Kidney (tissue), 14 donors: ENCODE results near the gene DESI1. TPM values are rescaled to one million over a fixed set of nuclear protein-coding genes. Genes with fewer than 3 reads are reported as not detected.

Source experiments
- DNase-seq, 5 donors: peaks; one replicate each; pipeline ENCODE4 v3.0.0-alpha.2; 2013 to 2020
- FAIRE-seq: peaks from 2 replicates; lab custom pipeline; 2012; peaks lifted over from hg19 to GRCh38; lab: Jason Lieb, UNC
- H3K27ac ChIP-seq, 2 donors: one replicate each; pipeline ENCODE4 v1.7.0; 2013; ENCODE audit warnings: low read depth in 2 of 2, low read length in 2 of 2, inconsistent platforms in 1 of 2
- H3K27me3 ChIP-seq: one replicate; pipeline ENCODE4 v1.7.1; 2013; ENCODE audit warnings: low read length, inconsistent platforms; ENCODE audit not compliant: control insufficient read depth, insufficient read depth
- H3K36me3 ChIP-seq, 3 donors: one replicate each; pipeline versions ENCODE4 v1.7.0 to v1.7.1; 2013; ENCODE audit warnings: low read length in 3 of 3, control low read depth in 1 of 3, inconsistent platforms in 1 of 3; ENCODE audit not compliant: insufficient read depth in 3 of 3, control insufficient read depth in 2 of 3
- H3K4me1 ChIP-seq, 3 donors: one replicate each; pipeline versions ENCODE4 v1.7.0 to v1.7.1; 2013; ENCODE audit warnings: low read length in 3 of 3, inconsistent platforms in 1 of 3, low read depth in 1 of 3; ENCODE audit not compliant: control insufficient read depth in 2 of 3, insufficient read depth in 2 of 3
- H3K4me3 ChIP-seq, 3 donors: one replicate each; pipeline versions ENCODE4 v1.7.0 to v1.8.1; 2013; ENCODE audit warnings: low read length in 3 of 3, control low read depth in 1 of 3, inconsistent platforms in 1 of 3
- H3K9ac ChIP-seq, 3 donors: one replicate each; pipeline versions ENCODE4 v1.7.0 to v1.7.1; 2013; ENCODE audit warnings: low read length in 3 of 3, control low read depth in 1 of 3, inconsistent platforms in 1 of 3
- H3K9me3 ChIP-seq, 3 donors: one replicate each; pipeline versions ENCODE4 v1.7.0 to v1.7.1; 2013; ENCODE audit warnings: low read length in 3 of 3, control low read depth in 1 of 3, inconsistent platforms in 1 of 3; ENCODE audit not compliant: control insufficient read depth in 2 of 3, insufficient read depth in 1 of 3
- CTCF ChIP-seq: IDR thresholded peaks from 3 replicates; pipeline ENCODE4 v1.5.1; 2012; ENCODE audit warnings: mild to moderate bottlenecking, moderate library complexity, borderline replicate concordance; ENCODE audit not compliant: insufficient read depth; ENCODE audit errors: extremely low read depth
- intact Hi-C: fragments of 100-400 bp; cut with DNase I; formaldehyde crosslinking; loops from one replicate; pipeline ENCODE4 v1.11.1; 2022
- polyA plus RNA-seq: library from polyadenylated mRNA; stranded (reverse); fragments of 350-450 nt; fragmentation: Illumina TruSeq; extraction: RNeasy Lipid Tissue Mini Kit (QIAGEN cat#74804); gene quantifications from one replicate; pipeline ENCODE4 v1.2.3, GENCODE V29; 2014; ENCODE audit warnings: low read depth, low replicate concordance; ENCODE audit not compliant: insufficient read depth
- total RNA-seq: library from RNA; stranded (reverse); fragmentation: NEBNext Ultra II Directional; extraction: Animal tissue kit (Norgen Biotek cat#: 25700); gene quantifications from one replicate; pipeline ENCODE4 v1.2.1, GENCODE V29; 2021
- donor health status: control.
- donor health status: control.
- donor health status: control.
- donor health status: control.
- donor health status: control.
- donor health status: DM: yes; HTN: yes; CAD: no.
- donor health status: Normal renal cell carcinoma (clear cell type).

The DESI1 gene
- total and polyA plus RNA-seq, 2 donors from 2014 or later: 28.6 to 29.1 TPM

- no peaks in the 10 kb centered on the region for H3K27me3 ChIP-seq
- no peak overlapping the region for H3K9ac ChIP-seq
- H3K27ac ChIP-seq: no peak overlapping the region
- TF ChIP-seq CTCF: no peak
- no peak for FAIRE-seq
- intact Hi-C loops: no loop called here
- peaks cover 0 to 30% (median 9%) of the 10 kb centered on the region in 3 donors for H3K36me3 ChIP-seq
- H3K9me3 ChIP-seq: no peaks in the 10 kb centered on the region
- no peak overlapping the region for H3K4me3 ChIP-seq
- DNase-seq: no peak
- H3K4me1 ChIP-seq: peaks cover 0 to 5% (median 3%) of the 10 kb centered on the region in 3 donors
Observed at GRCh38 chr22:41579997-41580355, 40.9 kb downstream of the DESI1 start.

GRCh38 chr22:41579297-41579996, 41.4 kb downstream of the DESI1 start:
- FAIRE-seq: no peak
- Histone ChIP-seq H3K4me1 (peaks cover 0 to 8% (median 0%) of the 10 kb centered on the region in 3 donors), H3K27ac (peak overlapping the region in 1 of 2 donors; percentile 43), H3K9me3 (no peaks in the 10 kb centered on the region), H3K4me3 (no peak overlapping the region), H3K27me3 (no peaks in the 10 kb centered on the region), H3K36me3 (peaks cover 0 to 30% (median 9%) of the 10 kb centered on the region in 3 donors), H3K9ac (no peak overlapping the region)
- no peak for DNase-seq
- no peak for TF ChIP-seq CTCF
- intact Hi-C loops: no loop called here

GRCh38 chr22:41578818-41579217, 42.0 kb downstream of the DESI1 start:
- intact Hi-C loops: no loop called here
- H3K4me1 ChIP-seq: peaks cover 0 to 8% (median 0%) of the 10 kb centered on the region in 3 donors
- no peak overlapping the region for H3K9ac ChIP-seq
- no peaks in the 10 kb centered on the region for H3K27me3 ChIP-seq
- no peak for TF ChIP-seq CTCF
- DNase-seq (no peak), FAIRE-seq (no peak)
- H3K9me3 ChIP-seq: no peaks in the 10 kb centered on the region
- no peak overlapping the region for H3K4me3 ChIP-seq
- H3K36me3 ChIP-seq: peaks cover 0 to 30% (median 9%) of the 10 kb centered on the region in 3 donors
- peak overlapping the region in 1 of 2 donors; percentile 43 for H3K27ac ChIP-seq
